Fibroblast of the aortic adventitia (primary cell): ENCODE data around the gene SV2C. TPM values are rescaled to one million over a fixed set of nuclear protein-coding genes. Genes with fewer than 3 reads are reported as not detected.

Experiments used
- DNase-seq: peaks from one replicate; pipeline ENCODE4 v3.0.0-alpha.2; 2010; ENCODE audit warnings: low read depth
- H3K4me3 ChIP-seq: 2 replicates; pipeline ENCODE4 v1.5.1; 2011; ENCODE audit warnings: low read depth, mild to moderate bottlenecking, control low read depth, low read length, moderate library complexity
- total RNA-seq: library from RNA; depleted of rRNA; stranded (reverse); fragments of >200 nt; gene quantifications from 2 replicates; pipeline ENCODE4 v1.2.3, GENCODE V29; 2012; ENCODE audit warnings: low replicate concordance
- TF ChIP-seq, protein P1 (sequence below): IDR thresholded peaks from 2 replicates; pipeline ENCODE4 v1.5.1; 2011; ENCODE audit warnings: mild to moderate bottlenecking, low read length, control low read depth, inconsistent platforms; ENCODE audit not compliant: insufficient read depth

The SV2C gene
- total RNA-seq, 1 donor = not detected

DNA sequence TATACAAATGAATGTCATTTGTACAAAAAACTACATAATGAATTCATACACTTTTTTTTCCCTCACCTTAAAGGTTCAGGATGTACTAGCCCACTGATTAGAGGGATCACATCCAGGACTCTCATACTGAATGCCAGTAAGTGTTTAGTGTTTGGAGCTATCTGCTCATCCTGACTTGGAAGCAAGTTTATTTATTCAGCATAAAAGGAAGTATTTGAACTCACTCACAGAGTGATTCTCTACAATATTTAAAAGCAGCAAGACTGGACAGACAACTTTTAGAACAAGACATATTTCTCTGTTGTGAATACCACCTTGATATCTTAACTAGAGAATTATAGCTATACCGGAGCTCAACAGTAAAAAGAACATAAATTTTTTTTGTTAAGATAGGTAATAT is 305.1 kb downstream of the SV2C start:
- no peak for DNase-seq
- H3K4me3 ChIP-seq = no peak overlapping the region
- TF ChIP-seq, protein P1, sequence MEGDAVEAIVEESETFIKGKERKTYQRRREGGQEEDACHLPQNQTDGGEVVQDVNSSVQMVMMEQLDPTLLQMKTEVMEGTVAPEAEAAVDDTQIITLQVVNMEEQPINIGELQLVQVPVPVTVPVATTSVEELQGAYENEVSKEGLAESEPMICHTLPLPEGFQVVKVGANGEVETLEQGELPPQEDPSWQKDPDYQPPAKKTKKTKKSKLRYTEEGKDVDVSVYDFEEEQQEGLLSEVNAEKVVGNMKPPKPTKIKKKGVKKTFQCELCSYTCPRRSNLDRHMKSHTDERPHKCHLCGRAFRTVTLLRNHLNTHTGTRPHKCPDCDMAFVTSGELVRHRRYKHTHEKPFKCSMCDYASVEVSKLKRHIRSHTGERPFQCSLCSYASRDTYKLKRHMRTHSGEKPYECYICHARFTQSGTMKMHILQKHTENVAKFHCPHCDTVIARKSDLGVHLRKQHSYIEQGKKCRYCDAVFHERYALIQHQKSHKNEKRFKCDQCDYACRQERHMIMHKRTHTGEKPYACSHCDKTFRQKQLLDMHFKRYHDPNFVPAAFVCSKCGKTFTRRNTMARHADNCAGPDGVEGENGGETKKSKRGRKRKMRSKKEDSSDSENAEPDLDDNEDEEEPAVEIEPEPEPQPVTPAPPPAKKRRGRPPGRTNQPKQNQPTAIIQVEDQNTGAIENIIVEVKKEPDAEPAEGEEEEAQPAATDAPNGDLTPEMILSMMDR = no peak

DNA sequence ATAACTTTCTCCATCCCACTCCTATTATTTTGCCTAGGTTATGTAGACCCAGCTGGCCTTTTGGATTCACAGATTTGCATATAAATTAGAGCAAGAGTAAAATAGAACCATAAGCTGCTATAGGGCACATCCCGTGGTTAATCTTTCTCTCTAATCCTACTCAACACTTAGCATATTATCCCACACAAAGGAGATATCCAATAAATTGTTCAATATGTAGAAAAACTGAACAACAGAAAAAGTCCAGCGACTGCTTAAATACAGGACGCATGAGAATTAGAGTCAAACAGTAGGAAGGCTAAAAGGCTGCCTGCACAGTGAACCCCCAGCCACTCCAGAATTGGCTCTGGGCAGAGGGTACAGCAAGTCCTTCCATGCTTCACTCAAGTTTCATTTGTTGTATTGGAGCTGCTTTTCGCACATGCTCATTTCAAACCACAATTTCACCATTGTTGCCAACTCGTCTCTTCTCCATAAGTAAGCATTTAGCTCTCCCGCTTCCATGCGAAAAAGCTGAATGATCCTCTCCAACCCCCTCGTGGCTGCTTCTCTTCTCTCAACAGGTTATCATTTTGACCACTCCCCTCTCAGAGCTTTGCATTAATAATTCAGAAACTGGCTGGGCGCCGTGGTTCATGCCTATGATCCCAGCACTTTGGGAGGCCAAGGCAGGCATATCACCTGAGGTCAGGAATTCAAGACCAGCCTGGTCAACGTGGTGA is 305.8 kb downstream of the SV2C start:
- no peak overlapping the region for H3K4me3 ChIP-seq
- no peak for DNase-seq
- TF ChIP-seq, protein P1 = no peak

DNA sequence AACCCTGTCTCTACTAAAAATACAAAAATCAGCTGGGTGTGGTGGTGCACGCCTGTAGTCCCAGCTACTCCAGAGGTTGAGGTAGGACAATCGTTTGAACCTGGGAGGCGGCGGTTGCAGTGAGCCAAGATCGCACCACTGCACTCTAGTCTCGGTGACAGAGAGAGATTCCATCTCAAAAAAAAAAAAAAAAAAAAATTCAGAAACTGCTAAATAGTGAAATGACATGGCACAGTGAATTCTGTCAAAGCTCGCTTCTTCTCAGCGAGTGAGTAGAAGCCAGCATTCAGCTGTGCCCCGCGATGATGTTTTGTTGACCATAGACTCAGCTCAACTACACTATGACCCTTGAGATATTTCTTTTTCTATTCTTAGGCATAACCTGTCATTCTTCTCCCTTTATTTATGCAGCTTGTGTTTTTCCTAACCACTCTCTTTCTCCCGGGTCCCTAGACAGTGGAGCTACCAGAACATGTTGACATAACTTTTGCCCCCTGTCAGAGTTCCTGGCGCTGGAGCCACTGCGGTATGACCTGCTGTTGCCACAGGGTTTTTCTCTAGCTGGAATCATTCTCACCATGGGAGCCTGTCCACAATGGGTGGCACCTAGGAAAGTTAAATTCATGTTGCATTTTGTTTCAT is 306.5 kb downstream of the SV2C start:
- TF ChIP-seq, protein P1 = no peak
- no peak overlapping the region for H3K4me3 ChIP-seq
- DNase-seq = no peak

DNA sequence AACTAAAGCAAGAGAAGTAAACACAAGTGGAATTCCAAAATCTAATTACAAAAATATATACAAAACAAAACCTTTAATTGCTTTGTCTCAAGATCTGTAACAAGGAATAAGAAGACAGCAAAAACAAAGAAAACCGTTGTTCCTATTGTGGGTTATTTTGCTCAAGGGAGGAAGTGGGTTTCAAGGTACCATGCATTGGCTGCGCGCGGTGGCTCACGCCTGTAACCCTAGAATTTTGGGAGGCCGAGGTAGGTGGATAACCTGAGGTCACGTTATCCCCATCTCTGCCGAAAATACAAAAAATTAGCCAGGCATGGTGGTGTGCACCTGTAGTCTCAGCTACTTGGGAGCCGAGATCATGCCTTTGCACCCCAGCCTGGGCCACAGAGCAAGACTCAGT is 307.8 kb downstream of the SV2C start:
- no peak for DNase-seq
- TF ChIP-seq, protein P1 = no peak
- H3K4me3 ChIP-seq = no peak overlapping the region

DNA sequence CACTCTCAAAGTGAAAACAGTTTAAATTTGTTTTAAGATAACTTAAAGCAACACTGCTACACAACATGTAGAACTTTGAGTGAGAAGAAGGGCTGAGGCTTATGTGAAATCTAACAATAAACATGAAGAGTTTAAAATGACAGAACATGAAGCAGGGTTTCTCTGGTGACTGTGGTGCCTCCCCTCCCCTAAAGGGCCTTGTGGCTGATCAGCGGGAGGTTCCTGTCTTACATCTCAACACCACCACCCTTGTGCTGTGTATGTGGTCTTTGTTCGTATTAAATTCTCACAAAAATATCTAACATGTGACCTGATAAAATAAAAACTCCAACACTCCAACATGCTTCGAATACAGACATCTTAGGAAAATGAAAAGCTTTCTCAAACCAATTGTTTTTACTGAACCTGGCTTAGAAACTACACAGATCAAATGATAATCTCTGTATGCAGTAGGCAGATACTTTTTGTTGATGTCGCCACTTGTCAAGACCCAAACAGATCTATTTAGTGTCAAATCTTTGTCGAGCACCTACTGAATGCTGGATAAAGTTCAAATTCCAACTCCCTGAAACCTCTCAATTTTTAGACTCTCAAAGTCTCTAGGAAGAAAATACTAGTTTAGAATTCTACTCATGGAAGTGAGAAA is 310.0 kb downstream of the SV2C start:
- TF ChIP-seq, protein P1 = no peak
- H3K4me3 ChIP-seq = no peak overlapping the region
- no peak for DNase-seq

DNA sequence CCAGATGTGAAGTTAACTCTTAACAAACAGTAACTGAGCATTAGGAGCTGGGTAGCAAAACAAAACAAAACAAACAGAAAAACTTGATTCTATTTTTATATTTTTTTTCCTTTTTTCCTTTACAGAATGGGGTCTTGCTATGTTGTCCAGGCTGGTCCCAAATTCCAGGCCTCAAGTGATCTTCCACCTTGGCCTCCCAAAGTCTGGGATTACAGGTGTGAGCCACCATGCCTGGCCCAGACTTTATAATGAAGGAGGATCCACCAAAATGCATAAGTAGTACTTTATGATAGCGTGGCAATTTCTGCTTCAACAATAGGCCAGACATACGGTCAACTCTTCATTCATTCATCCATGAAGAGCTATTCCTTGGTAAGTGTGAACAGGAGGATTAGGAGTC is 314.0 kb downstream of the SV2C start:
- TF ChIP-seq, protein P1 = no peak
- DNase-seq = no peak
- H3K4me3 ChIP-seq = no peak overlapping the region
